ENCODE results near the gene HLA-DQB1.
A peak's percentile ranks its signal among the peaks of the same experiment; 100 is the strongest.

Gene HLA-DQB1

GRCh38 chr6:32623693-32624092 lies 42.8 kb downstream of the HLA-DQB1 start:
- FAIRE-seq: no peak

- FAIRE-seq: no peak
These were observed 43.7 kb downstream of the HLA-DQB1 start for GRCh38 chr6:32622545-32623401.

GRCh38 chr6:32621372-32621771 lies 45.1 kb downstream of the HLA-DQB1 start:
- FAIRE-seq: no peak

DNA sequence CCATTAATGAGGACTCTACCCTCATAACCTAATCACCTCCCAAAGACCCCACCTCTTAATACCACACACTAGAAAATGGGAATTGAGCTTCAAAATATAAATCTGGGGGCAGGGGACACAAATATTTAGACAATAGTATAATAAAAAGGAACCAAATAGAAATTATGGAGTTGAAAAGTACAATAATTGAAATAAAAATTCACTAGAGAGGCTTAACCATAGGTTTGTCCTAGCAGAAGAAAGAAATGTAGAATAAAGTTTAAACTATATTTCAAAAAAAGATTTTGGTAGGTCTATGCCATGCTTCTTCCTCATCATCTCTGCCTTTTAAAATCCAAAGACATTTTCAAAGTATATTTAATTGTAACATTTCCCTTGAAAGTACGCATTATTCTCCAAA lies 48.7 kb downstream of the HLA-DQB1 start:
- FAIRE-seq: no peak

DNA sequence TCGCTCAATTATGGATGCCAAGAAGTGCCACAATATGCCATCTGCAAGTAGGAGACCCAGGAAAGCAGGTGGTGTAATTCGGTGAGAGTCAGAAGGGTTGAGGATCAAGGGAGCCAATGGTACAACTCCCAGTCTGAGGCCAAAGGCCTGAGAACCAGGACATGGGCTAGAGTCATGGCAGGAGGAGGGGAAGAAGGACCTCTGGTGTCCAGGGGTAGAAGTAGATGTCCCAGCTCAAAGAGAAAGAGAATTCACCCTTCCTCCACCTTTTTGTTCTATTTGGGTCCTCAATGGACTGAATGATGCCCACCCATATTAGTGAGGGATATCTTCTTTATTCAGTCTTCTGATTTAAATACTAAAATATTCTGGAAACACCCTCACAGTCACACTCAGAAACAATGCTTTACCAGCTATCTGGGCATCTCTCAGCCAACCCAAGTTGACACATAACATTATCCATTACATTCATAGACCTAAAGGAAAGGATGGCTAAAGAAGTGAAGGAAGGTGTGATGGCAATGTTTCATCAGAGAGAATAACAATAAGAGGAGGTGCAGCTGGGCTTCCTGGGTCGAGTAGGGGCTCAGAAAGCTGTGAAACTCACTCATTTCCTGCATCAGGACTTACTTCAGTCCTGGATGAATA lies 50.4 kb downstream of the HLA-DQB1 start:
- FAIRE-seq: no peak

DNA sequence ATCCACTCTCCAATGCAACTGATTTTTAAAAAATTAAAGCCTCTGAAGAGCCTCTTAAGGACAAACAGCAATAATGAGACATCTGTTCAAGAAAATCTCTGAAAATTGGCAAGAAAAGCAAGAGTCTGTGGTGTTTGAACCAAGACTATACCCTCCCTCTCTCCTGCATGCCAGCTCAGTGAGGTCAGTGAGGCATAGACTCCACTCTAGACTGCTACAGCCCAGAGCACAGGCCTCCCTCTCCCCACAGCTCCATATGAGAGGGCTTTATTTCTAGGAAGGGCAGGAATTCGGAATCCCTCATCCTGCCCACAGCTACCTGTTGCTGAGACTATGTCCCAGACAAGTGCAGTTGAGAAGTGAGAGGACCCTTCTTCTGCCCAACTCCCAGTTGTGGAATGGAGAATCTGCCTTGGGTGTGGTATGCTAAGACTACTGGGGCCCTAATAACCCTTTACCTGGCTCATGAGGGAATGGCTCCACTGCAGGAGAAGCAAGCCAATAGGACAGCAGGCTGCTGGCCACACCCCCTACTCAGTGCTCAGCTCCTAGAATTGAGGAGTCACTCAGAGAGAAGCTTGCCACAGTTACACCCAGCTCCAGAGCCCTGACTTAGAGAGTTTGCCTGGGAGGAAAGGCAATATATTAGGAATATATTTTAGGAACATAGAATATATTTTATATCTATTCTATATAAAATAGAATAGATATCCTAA lies 51.9 kb downstream of the HLA-DQB1 start:
- no peak for FAIRE-seq

DNA sequence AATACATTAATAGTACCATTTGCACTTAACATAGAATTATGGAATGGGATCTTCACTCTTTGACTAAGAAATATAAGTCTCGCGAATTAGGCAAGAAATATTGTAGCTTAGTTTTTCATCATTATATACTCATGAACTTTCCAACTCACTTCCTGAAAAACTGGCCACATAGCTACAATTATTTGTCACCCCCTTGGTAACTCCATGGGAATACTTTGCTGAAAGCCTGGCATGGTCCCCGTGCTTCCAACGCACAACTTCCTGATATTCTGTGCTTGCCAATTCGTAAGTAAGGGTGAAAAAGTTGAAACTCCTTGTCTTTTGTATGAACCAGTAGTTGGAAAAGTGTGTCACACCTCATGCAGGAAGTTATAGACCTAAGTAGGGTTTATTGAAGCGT lies 53.0 kb downstream of the HLA-DQB1 start:
- FAIRE-seq: no peak

DNA sequence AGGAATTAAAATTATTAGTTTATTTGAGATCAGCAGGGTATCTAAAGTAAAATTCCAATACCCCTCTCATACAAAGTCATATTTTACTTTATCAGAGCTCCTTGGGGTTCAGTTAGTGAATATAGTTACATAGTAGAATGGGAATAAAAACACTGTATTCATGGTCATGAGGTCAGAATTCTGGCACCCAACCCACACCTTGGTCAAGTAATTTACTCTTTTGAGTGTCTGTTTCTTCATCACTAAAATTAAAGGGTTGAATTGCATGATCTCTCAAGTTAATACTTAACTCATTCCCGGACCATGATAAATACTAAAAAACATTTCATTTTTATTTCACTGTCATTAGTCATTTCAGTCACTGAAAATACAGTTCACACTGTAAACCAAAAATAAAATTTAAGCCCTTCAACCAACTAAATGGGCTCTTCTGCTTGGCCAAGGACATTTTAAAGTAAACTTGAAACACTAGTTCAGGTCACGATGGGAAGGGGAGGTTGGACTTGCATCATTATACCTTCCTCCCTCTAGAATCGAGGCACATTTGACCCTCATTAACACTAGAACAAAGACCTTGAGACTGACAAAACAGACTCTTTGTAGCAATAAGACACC lies 55.7 kb downstream of the HLA-DQB1 start:
- FAIRE-seq: no peak

GRCh38 chr6:32609731-32610640 lies 56.5 kb downstream of the HLA-DQB1 start:
- FAIRE-seq: peak; percentile 35

All from A204.1 (cell line).